GM18907 (cell line): ENCODE results near the gene CHP1.
"Not testable (repeated sequence)": the region's sequence is repeated elsewhere in the genome, so short reads cannot be mapped to it uniquely, and the experiment has no call there.

Source experiments
- ATAC-seq: cut with Tn5 transposase; IDR thresholded peaks from one replicate; pipeline ENCODE4 v1.9.1; 2021; ENCODE audit warnings: mild to moderate bottlenecking, moderate library complexity; ENCODE audit not compliant: unreplicated experiment

Gene CHP1

GRCh38 chr15:41289953-41290352, 58.9 kb downstream of the CHP1 start:
- no peak for ATAC-seq

- ATAC-seq = peak; percentile 83
Measured at GRCh38 chr15:41291065-41291631, 60.1 kb downstream of the CHP1 start.

- no peak for ATAC-seq
Measured at GRCh38 chr15:41292521-41292920, 61.5 kb downstream of the CHP1 start.

- not testable (repeated sequence) for ATAC-seq
Measured at GRCh38 chr15:41301139-41301538, 70.1 kb downstream of the CHP1 start.

GRCh38 chr15:41301587-41301986, 70.5 kb downstream of the CHP1 start:
- no peak for ATAC-seq

GRCh38 chr15:41304149-41304770, 73.2 kb downstream of the CHP1 start:
- no peak for ATAC-seq

GRCh38 chr15:41307679-41308078, 76.6 kb downstream of the CHP1 start:
- no peak for ATAC-seq

GRCh38 chr15:41309226-41309905, 78.3 kb downstream of the CHP1 start:
- ATAC-seq = peak; percentile 48

- not testable (repeated sequence) for ATAC-seq
Measured at GRCh38 chr15:41320805-41321330, 89.8 kb downstream of the CHP1 start.

- no peak for ATAC-seq
Measured at GRCh38 chr15:41323611-41324010, 92.5 kb downstream of the CHP1 start.

GRCh38 chr15:41331281-41331680, 100.2 kb downstream of the CHP1 start:
- ATAC-seq = no peak
